Measurements from ENCODE around the gene LDHAL6A.
"Not testable (repeated sequence)": the region's sequence is repeated elsewhere in the genome, so short reads cannot be mapped to it uniquely, and the experiment has no call there.

LDHAL6A gene

DNA sequence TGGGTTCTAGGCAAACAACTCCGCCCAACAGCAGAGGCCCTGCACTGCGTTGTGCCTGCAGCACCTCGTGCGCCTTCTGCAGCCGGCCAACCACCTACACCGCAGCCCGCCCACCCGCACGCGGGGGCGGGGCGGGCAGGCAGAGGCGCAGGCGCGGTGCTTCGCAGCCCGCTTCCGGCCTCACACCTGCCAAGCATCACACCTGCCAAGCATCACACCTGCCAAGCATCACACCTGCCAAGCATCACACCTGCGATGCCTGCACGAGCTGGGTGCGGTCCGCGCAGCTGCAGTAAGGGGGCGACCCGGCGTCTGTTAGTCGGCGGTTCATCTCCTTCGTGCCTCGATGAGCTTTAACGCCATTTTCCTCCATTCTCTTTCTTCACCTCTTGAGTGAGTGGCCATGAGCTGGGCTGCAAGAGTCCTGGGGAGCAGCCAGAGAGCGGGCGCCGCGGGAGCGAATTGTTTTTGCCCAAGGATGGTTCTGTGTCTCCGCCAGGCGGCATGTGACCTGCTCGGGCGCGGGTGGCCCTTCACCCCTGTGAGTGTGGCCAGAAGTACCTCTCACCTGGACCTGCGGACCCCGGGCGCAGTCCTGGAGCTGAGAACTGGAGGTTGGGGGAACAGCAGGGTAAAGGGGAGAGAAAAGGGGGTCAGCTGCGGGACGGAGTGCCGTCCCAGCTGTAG lies at the start of gene LDHAL6A:
Gene LDHAL6A, plus strand, starts transcription at position 171 of the 687 bp plus-strand sequence. CDS start 825 bp downstream, outside the sequence.
- DNase-seq: no peak

DNA sequence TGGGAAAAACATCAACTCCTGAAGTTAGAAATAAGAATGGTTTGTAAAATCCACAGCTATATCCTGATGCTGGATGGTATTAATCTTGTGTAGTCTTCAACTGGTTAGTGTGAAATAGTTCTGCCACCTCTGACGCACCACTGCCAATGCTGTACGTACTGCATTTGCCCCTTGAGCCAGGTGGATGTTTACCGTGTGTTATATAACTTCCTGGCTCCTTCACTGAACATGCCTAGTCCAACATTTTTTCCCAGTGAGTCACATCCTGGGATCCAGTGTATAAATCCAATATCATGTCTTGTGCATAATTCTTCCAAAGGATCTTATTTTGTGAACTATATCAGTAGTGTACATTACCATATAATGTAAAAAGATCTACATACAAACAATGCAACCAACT lies 48.3 kb upstream of the LDHAL6A start:
- not testable (repeated sequence) for DNase-seq

DNA sequence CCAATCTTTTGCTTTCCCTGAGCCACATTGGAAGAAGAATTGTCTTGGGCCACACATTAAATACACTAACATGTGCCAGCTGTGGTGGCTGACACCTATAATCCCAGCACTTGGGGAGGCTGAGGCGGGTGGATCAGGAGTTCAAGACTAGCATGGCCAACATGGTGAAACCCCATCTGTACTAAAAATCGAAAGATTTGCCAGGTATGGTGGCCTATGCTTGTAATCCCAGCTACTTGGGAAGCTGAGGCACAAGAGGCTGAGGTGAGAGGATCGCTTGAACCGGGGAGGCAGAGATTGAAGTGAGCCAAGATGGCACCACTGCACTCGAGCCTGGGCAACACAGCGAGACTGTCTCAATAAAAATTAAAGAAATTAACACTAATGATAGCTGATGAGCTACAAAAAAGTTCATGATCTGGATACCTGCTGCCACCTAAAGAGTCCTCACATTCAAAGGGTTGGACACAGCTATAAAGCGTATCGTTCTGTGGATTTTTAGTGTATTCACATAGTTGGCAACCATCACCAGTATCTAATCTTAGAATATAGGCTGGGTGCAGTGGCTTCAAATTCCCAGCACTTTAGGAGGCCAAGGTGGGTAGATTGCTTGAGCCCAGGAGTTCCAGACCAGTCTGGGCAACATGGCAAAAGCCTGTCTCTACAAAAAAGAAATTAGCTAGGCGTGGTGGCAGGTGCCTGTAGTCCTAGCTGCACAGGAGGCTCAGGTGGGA lies 46.9 kb upstream of the LDHAL6A start:
- DNase-seq: no peak

DNA sequence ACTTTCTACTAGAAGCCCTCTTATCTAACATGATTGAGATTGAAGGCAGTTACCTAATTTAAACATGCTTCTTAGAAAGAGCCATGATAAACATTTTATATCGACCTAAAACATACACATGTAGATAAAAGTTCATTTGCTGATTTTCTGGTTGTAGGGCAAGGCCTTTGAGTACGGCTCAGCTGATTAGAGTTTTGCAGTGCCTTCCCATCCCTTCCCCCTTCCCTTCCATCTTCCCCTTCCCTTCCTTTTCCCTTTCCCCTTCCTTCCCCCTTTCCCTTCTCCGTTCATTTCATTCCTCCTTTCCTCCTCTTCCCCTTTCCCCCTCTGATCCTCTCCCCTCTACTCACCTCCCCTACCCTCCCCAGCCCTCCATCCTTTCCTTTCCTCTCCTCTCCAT lies 39.2 kb upstream of the LDHAL6A start:
- DNase-seq: no peak

DNA sequence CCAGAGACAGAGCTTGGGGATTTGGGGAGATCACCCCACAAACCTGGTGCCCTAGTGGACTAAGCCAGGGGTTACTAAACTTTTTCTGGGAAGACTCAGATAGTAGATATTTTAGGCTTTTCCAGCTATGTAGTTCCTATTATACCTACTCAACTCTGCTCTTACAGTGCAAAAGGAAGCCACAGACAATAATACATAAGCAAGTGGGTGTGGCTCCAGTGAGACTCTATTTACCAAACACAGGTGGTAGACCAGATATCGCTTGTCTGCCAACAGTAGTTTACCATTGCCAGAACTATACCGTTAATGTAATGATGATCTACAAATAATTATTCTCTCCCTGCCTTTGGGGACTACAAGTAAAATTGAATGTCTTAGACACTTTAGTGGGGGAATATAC lies 36.6 kb upstream of the LDHAL6A start:
- DNase-seq: no peak

DNA sequence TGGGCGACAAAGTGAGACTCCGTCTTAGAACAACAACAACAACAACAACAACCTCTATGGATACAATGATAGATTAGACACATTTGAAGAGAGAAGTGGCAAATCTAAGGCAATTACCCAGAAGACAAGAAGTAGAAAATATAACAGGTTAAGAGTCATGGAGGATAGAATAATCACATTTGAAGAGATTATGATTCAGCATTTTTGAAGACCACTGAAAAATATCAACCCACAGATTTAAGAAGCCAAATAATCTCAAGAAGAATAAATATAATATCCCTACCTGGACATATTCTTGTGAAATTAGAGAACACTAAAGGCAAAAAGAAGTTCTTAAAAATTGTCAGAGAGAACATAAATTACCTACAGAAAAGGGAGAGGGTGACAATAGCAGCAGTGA lies 35.6 kb upstream of the LDHAL6A start:
- no peak for DNase-seq

DNA sequence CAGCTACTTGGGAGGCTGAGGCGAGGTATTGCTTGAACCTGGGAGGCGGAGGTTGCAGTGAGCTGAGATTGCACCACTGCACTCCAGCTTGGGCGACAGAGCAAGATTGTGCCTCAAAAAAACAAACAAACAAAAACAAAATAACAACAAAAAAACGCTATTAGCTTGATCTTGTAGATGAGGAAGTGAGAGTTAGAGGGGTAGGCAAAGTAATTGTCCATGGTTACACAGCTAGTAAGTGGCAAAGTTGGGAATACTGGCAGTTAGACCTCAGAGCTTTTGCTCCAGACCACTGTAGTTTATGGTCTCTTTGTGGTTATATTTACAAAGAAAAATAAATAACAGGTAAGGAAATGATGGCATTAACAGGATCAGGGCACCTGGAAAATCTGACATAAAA lies 28.4 kb upstream of the LDHAL6A start:
- DNase-seq: no peak

DNA sequence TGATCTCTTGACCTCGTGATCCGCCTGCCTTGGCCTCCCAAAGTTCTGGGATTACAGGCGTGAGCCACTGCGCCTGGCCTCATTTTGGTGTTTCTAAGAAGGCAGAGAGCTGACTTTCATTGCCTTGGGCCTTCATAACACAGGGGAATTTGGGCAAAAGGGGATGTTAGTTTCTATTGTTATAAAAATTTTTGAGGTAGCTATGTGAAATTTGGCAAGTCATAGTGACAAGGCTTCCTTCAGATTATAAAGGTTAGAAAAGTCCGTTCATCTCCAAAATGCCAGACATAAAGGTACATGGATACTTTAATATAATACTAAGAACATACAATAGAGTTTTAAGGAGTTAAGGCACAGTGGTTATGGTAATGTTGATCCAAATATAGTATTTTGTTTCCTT lies 26.3 kb upstream of the LDHAL6A start:
- no peak for DNase-seq

DNA sequence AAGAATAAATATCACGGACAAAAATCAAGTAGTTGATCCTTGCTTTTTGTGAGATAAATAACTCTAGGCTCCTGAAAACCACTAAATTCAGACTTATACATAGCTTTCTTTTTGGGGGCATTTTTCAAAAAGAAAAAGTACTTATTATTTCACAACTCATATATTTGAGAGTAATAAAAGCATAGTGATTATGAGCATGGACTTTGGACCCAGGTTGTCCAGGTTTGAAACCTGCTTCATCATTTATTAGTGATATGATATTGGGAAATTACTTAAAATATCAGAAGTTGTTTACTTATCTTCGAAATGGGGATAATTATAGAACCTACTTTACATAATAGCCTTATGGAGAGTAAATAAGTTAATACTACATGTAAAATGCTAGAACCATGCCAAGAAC lies 17.0 kb upstream of the LDHAL6A start:
- DNase-seq: no peak

DNA sequence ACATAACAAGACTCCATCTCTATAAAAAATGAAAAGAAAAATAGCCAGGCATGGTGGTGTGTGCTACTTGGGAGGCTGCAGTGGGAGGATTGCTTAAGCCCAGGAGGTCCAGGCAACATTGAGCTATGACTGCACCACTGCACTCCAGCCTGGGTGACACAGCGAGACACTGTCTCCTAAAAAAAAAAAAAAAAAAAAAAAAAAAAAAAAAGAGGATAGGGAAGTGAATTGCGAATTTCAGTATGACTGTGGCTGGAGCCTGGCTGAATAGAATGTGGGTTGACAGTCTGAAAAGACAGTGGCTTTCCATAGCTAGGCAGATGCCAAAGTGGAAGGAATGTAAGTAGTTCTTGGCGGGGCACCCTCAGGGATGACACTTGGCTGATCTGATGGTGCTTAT lies 6.4 kb upstream of the LDHAL6A start:
- no peak for DNase-seq

DNA sequence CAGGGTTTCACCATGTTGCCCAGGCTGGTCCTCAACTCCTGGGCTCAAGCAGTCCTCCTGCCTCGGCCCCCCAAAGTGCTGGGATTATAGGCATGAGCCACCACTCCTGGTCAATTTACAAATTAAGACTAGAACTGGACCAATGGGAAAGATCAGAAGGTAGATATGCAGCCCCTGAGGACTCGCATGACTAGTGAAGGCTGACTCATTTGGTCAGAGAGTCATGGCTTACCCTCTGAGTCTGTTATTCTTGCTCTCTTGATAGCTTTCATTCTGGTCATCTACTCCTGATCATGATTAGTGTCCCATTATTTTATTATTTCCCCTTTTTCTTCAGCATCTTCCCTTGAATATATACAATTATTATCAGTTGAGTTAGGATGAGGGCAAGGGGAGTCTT lies 2.7 kb upstream of the LDHAL6A start:
- DNase-seq: no peak

DNA sequence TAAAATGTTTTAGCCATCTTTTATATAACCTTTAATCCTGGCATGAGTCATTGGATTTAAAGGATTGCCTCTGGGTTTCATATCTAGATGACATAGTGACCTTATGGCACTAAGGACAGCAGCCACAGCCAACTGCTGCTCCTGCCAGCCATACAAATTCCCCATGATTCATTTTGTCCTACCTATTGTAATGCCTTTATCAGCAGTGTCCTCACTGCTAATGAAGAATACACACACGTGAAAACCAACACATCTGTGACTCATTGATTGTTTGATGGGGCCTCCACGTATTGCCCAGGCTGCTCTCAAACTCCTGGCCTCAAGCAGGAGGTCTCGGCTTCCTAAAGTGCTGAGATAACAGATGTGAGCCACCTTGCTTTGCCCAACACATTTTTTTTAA lies 1.8 kb downstream of the LDHAL6A start:
- DNase-seq: peak; percentile 75

DNA sequence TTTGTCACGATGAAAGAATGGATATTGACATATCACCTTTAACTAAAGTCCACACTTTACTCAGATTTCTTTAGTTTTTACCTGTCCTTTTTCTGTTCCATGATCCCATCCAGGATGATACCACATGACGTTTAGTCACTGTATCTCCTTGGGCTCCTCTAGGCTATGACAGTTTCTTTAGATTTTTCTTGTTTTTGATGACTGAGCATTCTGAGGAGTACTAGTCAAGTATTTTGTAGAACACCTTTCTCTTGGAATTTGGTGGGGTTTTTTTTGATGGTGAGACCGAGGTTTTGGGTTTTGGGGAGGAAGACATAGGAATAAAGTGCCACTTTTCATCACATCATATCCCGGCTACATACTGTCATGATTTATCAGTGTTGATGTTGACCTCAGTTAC lies 4.0 kb downstream of the LDHAL6A start:
- no peak for DNase-seq

DNA sequence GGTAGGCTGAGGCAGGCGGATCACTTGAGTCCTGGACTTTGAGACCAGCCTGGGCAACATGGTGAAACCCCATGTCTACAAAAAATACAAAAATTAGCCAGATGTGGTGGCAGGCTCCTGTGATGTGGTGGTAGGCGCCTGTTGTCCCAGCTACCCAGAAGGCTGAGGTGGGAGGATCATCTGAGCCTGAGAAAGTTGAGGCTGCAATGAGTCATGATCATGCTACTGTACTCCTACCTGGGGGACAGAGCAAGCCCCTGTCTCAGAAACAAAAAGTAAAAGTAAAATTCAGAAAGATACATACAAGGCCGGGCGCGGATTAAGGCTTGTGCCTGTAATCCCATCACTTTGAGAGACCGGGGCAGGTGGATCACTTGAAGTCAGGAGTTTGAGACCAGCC lies 6.3 kb downstream of the LDHAL6A start:
- no peak for DNase-seq

DNA sequence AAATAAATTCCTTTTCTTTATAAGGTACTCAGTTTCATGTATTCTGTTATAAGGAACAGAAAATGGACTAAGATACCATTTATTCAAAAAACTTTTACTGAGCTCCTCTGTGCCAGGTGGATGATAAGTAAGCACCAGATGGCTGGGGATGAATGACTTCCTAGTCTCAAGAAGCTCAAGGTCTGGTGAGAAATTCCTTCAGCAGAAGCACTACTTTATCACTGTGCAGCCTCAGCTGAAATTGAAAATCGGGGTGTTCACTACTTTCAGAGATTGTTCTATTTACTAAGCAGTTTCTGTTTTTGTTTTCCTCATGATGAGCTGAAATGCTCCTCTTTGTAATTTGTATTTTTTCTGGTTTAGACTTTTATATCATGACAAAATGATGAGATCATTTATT lies 7.8 kb downstream of the LDHAL6A start:
- DNase-seq: no peak

DNA sequence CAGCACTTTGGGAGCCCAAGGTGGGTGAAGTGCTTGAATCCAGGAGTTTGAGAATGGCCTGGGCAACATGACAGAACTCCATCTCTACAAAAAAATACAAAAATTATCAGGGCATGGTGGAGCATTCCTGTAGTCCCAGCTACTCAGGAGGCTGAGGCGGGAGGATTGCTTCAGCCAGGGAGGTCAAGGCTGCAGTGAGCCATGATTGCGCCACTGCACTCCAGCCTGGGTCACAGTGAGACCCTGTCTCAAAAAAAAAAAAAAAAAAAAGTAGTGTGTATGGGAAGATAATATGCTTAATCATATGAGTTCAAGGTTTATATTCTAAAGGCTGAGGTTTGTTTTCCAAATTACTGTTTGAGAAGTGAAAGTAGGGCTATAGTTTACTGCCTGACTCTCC lies 10.7 kb downstream of the LDHAL6A start:
- no peak for DNase-seq

DNA sequence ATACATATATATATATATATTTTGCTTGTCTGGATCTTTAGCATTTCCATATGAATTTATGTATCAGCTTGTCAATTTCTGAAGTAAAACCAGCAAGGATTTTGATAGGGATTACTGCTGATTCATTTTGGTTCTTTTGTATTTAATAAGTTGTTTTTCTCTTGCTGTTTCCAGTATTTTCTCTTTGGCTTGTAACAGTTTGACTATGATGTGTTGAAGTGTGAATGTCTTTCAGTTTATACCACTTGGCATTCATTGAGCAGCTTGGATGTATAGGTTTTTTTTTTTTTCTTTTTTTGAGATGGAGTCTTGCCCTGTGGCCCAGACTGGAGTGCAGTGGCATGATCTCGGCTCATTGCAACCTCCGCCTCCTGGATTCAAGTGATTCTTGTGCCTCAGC lies 12.4 kb downstream of the LDHAL6A start:
- no peak for DNase-seq

DNA sequence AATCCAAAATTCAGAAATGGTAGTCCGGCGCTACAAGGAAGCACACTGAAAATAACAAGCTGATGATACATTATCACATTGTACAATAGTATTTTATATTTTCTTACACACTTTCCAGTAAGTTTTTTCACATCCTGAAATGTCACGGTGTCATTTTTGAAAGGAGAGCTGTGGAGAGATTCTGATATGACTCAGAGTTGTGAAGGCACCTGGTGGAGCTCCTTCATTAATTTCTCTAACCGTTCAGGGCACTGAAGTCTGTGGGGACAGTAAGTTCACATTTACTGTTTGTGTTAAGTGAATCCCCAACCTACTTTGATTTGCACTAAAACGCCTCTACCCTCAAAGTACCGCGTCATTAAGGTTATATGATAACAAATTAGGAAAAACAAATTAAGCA lies 13.3 kb downstream of the LDHAL6A start:
- DNase-seq: no peak

DNA sequence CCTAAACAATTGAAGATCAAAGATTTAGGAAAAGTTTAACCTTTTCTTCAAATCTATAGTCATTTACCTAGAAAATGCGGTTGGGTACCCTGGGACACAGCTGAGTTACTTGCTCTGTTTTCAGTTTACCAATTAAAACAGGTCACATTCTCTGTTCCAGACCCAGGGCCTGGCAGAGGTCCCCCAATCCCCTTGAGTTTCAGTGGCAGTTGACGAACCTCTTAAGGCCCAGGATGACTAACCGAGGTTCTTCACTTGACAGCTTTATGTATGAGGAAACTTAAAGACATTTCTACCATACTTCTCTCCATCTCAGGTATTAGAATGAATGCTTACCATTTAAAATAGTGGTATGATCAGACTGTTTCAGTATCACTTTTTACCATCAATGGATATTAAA lies 16.3 kb downstream of the LDHAL6A start:
- DNase-seq: no peak

DNA sequence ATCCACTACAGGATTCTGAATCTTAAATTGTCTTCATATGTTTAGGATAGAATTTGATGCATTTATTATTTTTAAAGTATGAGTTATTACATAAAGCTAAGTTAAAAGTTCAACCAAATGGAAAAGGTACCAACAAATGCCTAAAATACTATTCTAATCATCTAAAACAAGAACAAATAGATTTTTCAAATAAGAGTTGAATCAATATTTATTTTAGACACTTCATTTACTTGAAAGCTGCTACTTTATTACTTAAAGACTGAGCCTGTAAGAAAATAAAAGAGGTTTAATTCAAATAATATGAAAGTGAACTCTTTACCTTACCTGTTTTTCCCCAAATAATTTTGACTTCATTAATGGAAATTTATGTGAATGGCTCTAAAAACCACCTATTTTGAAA lies 16.9 kb downstream of the LDHAL6A start:
- DNase-seq: no peak

DNA sequence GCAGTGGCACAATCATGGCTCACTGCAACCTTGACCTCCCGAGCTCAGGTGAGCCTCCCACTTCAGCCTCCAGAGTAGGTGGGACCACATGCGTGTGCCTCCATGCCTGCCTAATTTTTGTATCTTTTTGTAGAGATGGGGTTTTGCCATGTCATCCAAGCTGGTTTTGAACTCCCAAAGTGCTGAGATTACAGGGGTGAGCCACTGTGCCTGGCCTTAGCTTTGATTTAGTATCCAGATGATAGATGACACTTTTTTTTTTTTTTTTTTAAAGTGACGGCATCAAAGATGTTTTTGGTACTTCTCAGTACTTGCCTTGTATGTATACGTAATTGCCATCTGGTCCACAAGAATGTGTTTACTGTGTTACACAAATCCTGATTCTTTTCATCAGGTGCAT lies 23.4 kb downstream of the LDHAL6A start:
- no peak for DNase-seq

DNA sequence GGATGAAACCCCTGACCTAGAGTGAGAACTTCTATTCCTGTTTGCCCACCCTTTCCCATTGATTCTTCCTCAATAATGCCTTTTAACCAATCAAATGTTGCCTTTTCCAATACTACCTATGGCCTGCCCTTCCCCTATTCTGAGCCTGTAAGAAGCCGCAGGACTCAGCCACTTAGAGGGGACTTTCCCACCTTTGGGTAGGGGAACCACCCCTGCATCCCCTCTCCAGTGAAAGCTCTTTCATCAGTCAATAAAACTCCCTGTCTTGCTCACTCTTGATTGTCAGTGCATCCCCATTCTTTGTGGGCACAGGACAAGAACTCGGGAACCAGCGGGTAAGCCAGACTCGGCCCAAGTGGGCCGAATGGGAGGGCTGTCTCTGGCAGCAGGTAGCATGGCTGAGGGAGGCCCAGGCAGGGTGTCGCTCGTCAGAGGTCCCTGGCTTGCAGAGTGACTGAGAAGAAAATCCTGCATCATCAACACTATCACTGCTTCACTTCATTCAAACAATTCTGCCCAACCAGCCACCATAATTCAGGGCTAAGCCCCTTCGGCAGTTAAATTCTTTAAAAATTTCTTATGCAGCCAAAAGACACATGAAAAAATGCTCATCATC lies 30.4 kb downstream of the LDHAL6A start:
- DNase-seq: no peak

DNA sequence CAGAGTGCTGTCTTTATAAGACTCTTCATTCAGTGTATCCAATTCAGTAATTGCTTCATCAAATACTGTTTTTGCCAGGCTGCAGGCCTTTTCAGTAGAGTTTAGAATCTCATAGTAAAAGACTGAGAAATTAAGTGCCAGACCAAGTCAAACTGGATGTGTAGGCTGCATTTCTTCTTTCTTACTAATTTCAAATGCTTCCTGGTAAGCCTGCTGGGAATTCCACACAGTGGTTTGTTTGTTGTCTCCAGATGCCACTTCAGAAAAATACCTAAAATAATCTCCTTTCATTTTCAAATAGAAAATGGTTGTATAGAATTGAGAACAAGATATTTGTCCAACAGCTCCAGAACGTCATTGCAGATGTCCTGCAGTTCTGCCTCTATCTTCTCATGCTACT lies 34.7 kb downstream of the LDHAL6A start:
- no peak for DNase-seq

DNA sequence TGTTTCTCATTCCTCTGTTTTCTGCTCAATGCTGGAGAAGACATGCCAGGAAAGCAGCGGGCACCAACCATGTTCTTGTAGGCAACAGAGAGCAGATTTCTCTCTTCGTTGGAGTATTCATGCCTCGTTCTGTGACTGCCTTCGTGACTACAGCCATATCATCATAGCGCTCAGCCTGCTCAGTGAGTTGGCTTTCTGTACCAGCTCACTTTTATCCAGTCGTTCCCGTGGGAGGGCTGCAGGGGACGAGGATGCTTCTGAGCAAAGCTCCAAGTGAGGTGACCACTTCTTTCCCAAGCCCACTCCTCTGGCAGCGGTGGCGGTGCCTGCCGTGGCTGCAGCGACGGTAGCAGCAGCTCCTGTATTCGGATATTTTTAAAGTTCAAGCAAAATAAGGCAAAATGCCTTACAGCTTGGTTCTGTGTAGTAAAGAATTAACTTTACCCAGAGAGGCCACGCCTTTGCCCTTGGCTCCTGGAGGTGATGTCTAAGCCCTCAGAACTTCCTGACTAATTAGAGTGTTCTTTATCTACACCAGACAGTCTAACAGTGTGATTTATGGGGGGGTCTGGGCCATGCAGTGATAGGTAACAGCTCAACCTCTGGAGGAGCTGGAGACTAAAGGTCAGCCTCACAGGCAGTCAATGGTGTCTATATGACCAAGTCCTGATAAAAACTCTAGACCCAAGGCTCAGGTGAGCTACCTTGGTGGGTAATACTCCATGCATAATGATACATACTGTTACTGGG lies 35.3 kb downstream of the LDHAL6A start:
- no peak for DNase-seq
